Measurements from ENCODE around the gene POMT2.
"Not testable (repeated sequence)": the region's sequence is repeated elsewhere in the genome, so short reads cannot be mapped to it uniquely, and the experiment has no call there.

Gene POMT2

GRCh38 chr14:77324816-77325745 is 4.4 kb upstream of the POMT2 start:
- DNase-seq (ENCODE audit: low read depth in 2 of 3, low spot score in 1 of 3) = no peak

GRCh38 chr14:77324289-77324688 is 3.6 kb upstream of the POMT2 start:
- DNase-seq (ENCODE audit: low read depth in 2 of 3, low spot score in 1 of 3) = no peak

- DNase-seq (ENCODE audit: low read depth in 2 of 3, low spot score in 1 of 3) = no peak
Observed at GRCh38 chr14:77323571-77323970, 2.9 kb upstream of the POMT2 start.

GRCh38 chr14:77322951-77323350 is 2.3 kb upstream of the POMT2 start:
- no peak for DNase-seq (ENCODE audit: low read depth in 2 of 3, low spot score in 1 of 3)

- no peak for DNase-seq (ENCODE audit: low read depth in 2 of 3, low spot score in 1 of 3)
Observed at GRCh38 chr14:77322250-77322902, 1.7 kb upstream of the POMT2 start.

- DNase-seq (ENCODE audit: low read depth in 2 of 3, low spot score in 1 of 3) = no peak
Observed at GRCh38 chr14:77319422-77319821, 1.3 kb downstream of the POMT2 start.

GRCh38 chr14:77318756-77319155 is 1.9 kb downstream of the POMT2 start:
- not testable (repeated sequence) for DNase-seq (ENCODE audit: low read depth in 2 of 3, low spot score in 1 of 3)

- no peak for DNase-seq (ENCODE audit: low read depth in 2 of 3, low spot score in 1 of 3)
Observed at GRCh38 chr14:77318006-77318553, 2.6 kb downstream of the POMT2 start.

- no peak for DNase-seq (ENCODE audit: low read depth in 2 of 3, low spot score in 1 of 3)
Observed at GRCh38 chr14:77316872-77317301, 3.8 kb downstream of the POMT2 start.

- no peak for DNase-seq (ENCODE audit: low read depth in 2 of 3, low spot score in 1 of 3)
Observed at GRCh38 chr14:77316195-77316505, 4.5 kb downstream of the POMT2 start.

- no peak for DNase-seq (ENCODE audit: low read depth in 2 of 3, low spot score in 1 of 3)
Observed at GRCh38 chr14:77314539-77315457, 5.9 kb downstream of the POMT2 start.

- DNase-seq (ENCODE audit: low read depth in 2 of 3, low spot score in 1 of 3) = no peak
Observed at GRCh38 chr14:77314043-77314442, 6.6 kb downstream of the POMT2 start.

- DNase-seq (ENCODE audit: low read depth in 2 of 3, low spot score in 1 of 3) = no peak
Observed at GRCh38 chr14:77313371-77313770, 7.3 kb downstream of the POMT2 start.

GRCh38 chr14:77311217-77311616 is 9.5 kb downstream of the POMT2 start:
- DNase-seq (ENCODE audit: low read depth in 2 of 3, low spot score in 1 of 3) = no peak

GRCh38 chr14:77310026-77310425 is 10.7 kb downstream of the POMT2 start:
- no peak for DNase-seq (ENCODE audit: low read depth in 2 of 3, low spot score in 1 of 3)

- no peak for DNase-seq (ENCODE audit: low read depth in 2 of 3, low spot score in 1 of 3)
Observed at GRCh38 chr14:77309131-77309530, 11.6 kb downstream of the POMT2 start.

- no peak for DNase-seq (ENCODE audit: low read depth in 2 of 3, low spot score in 1 of 3)
Observed at GRCh38 chr14:77306851-77307496, 13.7 kb downstream of the POMT2 start.

- no peak for DNase-seq (ENCODE audit: low read depth in 2 of 3, low spot score in 1 of 3)
Observed at GRCh38 chr14:77306416-77306815, 14.3 kb downstream of the POMT2 start.

GRCh38 chr14:77305696-77306095 is 15.0 kb downstream of the POMT2 start:
- no peak for DNase-seq (ENCODE audit: low read depth in 2 of 3, low spot score in 1 of 3)

GRCh38 chr14:77303417-77304156 is 17.1 kb downstream of the POMT2 start:
- peak in 2 of 3 donors; percentile 33 to 36 for DNase-seq (ENCODE audit: low read depth in 2 of 3, low spot score in 1 of 3)

Measured in stimulated activated CD4-positive, alpha-beta T cell treated with anti-CD3 and anti-CD28 coated beads, Interleukin-12 subunit alpha, Interleukin-12 subunit beta, amount 100 ng/mL, for 48 hours (primary cell).